GM23338 (cell line): ENCODE results near the gene DNAJB8. TPM values are rescaled to one million over a fixed set of nuclear protein-coding genes. Genes with fewer than 3 reads are reported as not detected.

Source experiments
- ATAC-seq: fragments of 200-7000 bp; cut with Tn5 transposase; 3 replicates; pipeline ENCODE4 v1.9.1; 2020
- DNase-seq: peaks from one replicate; pipeline ENCODE4 v3.0.0-alpha.2; 2015; ENCODE audit warnings: low spot score
- H2AFZ ChIP-seq: fragments of 200-600 bp; sonication (generic); 2 replicates; pipeline ENCODE4 v1.8.0; 2016; ENCODE audit warnings: antibody characterized with exemption, mild to moderate bottlenecking, moderate library complexity
- H3F3A ChIP-seq: fragments of 200-600 bp; sonication (generic); replicated peaks from 2 replicates; pipeline ENCODE4 v1.8.0; 2017; ENCODE audit warnings: antibody characterized with exemption, mixed run types, low read depth
- H3K27ac ChIP-seq: fragments of 200-600 bp; sonication (generic); 2 replicates; pipeline ENCODE4 v1.6.1; 2016; ENCODE audit warnings: low read depth
- H3K27me3 ChIP-seq: fragments of 200-600 bp; sonication (generic); 2 replicates; pipeline ENCODE4 v1.8.0; 2016; ENCODE audit warnings: mild to moderate bottlenecking, mixed run types, moderate library complexity; ENCODE audit not compliant: insufficient read depth
- H3K36me3 ChIP-seq: fragments of 200-600 bp; sonication (generic); 2 replicates; pipeline ENCODE4 v1.8.0; 2016; ENCODE audit warnings: mild to moderate bottlenecking; ENCODE audit not compliant: insufficient read depth
- H3K4me1 ChIP-seq: fragments of 200-600 bp; sonication (generic); 2 replicates; pipeline ENCODE4 v1.8.0; 2016; ENCODE audit warnings: mild to moderate bottlenecking, moderate library complexity; ENCODE audit not compliant: insufficient read depth
- H3K4me2 ChIP-seq: fragments of 200-600 bp; sonication (generic); 2 replicates; pipeline ENCODE4 v1.7.1; 2017; ENCODE audit warnings: mixed run types
- H3K4me3 ChIP-seq: fragments of 200-600 bp; sonication (generic); 2 replicates; pipeline ENCODE4 v1.6.1; 2016; ENCODE audit warnings: mixed run types
- H3K79me2 ChIP-seq: fragments of 200-600 bp; sonication (generic); replicated peaks from 2 replicates; pipeline ENCODE4 v1.8.0; 2017; ENCODE audit warnings: mild to moderate bottlenecking; ENCODE audit not compliant: insufficient read depth
- H3K9me2 ChIP-seq: fragments of 200-600 bp; sonication (generic); 2 replicates; pipeline ENCODE4 v1.8.0; 2017; ENCODE audit not compliant: insufficient read depth
- H4K20me1 ChIP-seq: fragments of 200-600 bp; sonication (generic); replicated peaks from 2 replicates; pipeline ENCODE4 v1.8.0; 2017; ENCODE audit warnings: mild to moderate bottlenecking; ENCODE audit not compliant: insufficient read depth
- H3K27ac Mint-ChIP-seq: 2 replicates; pipeline ENCODE4 v1.8.0; 2020; ENCODE audit warnings: inconsistent platforms, mild to moderate bottlenecking, moderate library complexity, mixed read lengths
- H3K27me3 Mint-ChIP-seq: 3 replicates; pipeline ENCODE4 v1.8.0; 2022; ENCODE audit warnings: low read depth, mild to moderate bottlenecking, moderate library complexity, mixed read lengths, inconsistent platforms; ENCODE audit not compliant: insufficient read depth, poor library complexity
- H3K36me3 Mint-ChIP-seq: 3 replicates; pipeline ENCODE4 v1.8.0; 2021; ENCODE audit warnings: low read depth, mild to moderate bottlenecking, inconsistent platforms, moderate library complexity, mixed read lengths
- H3K4me1 Mint-ChIP-seq: 3 replicates; pipeline ENCODE4 v1.8.0; 2020; ENCODE audit warnings: mild to moderate bottlenecking, inconsistent platforms, mixed read lengths
- H3K4me3 Mint-ChIP-seq: 3 replicates; pipeline ENCODE4 v1.8.0; 2021; ENCODE audit warnings: moderate library complexity, mild to moderate bottlenecking, inconsistent platforms, mixed read lengths
- H3K9me3 Mint-ChIP-seq: 3 replicates; pipeline ENCODE4 v1.8.0; 2020; ENCODE audit warnings: moderate library complexity, mild to moderate bottlenecking, inconsistent platforms, mixed read lengths
- CREB1 ChIP-seq: fragments of 250-450 bp; sonication (Bioruptor Pico); IDR thresholded peaks from 2 replicates; pipeline ENCODE4 v1.5.0; 2020; ENCODE audit warnings: low read depth, mild to moderate bottlenecking, moderate library complexity
- CTCF ChIP-seq, 2 experiments: fragments of 200-600 bp in 1 of 2; sonication (generic) in 1 of 2; conservative IDR thresholded peaks; 2 replicates each; pipeline versions ENCODE4 v1.5.1 to v1.6.1; 2016 to 2017; ENCODE audit warnings: antibody characterized with exemption in 2 of 2, low read depth in 2 of 2, mild to moderate bottlenecking in 2 of 2, moderate library complexity in 1 of 2
- EZH2 ChIP-seq: fragments of 200-600 bp; sonication (generic); IDR thresholded peaks from one replicate; pipeline ENCODE4 v1.8.0; 2017; ENCODE audit warnings: antibody characterized with exemption, mild to moderate bottlenecking, low read depth; ENCODE audit not compliant: unreplicated experiment
- EZH2phosphoT487 ChIP-seq: fragments of 200-600 bp; sonication (generic); IDR thresholded peaks from one replicate; pipeline ENCODE4 v1.8.1; 2018; ENCODE audit warnings: antibody characterized with exemption; ENCODE audit not compliant: unreplicated experiment
- JUNB ChIP-seq: IDR thresholded peaks from one replicate; pipeline ENCODE4 v1.6.1; 2016; ENCODE audit warnings: antibody characterized with exemption; ENCODE audit not compliant: unreplicated experiment
- POLR2AphosphoS5 ChIP-seq: IDR thresholded peaks from 2 replicates; pipeline ENCODE4 v1.6.1; 2016; ENCODE audit warnings: antibody characterized with exemption, low read depth
- STAT1 ChIP-seq: IDR thresholded peaks from one replicate; pipeline ENCODE4 v1.6.1; 2016; ENCODE audit warnings: antibody characterized with exemption; ENCODE audit not compliant: unreplicated experiment
- ZNF114 ChIP-seq: fragments of 250-450 bp; sonication (Bioruptor Pico); IDR thresholded peaks from 2 replicates; pipeline ENCODE4 v1.5.0; 2020; ENCODE audit warnings: mild to moderate bottlenecking, moderate library complexity
- ZNF462 ChIP-seq: fragments of 250-450 bp; sonication (Bioruptor Pico); IDR thresholded peaks from 2 replicates; pipeline ENCODE4 v1.5.0; 2020; ENCODE audit warnings: mild to moderate bottlenecking, moderate library complexity
- polyA plus RNA-seq: library from polyadenylated mRNA; unstranded; fragments of >200 nt; fragmentation: Nextera tagmentation; extraction: Ambion mirVana; gene quantifications from 2 replicates; pipeline ENCODE4 v1.2.1, GENCODE V29; 2016
- total RNA-seq: library from RNA; depleted of rRNA; stranded (reverse); fragments of >200 nt; shearing (Covaris generic); gene quantifications from 2 replicates; pipeline ENCODE4 v1.2.3, GENCODE V29; 2014

Gene DNAJB8
- total and polyA plus RNA-seq, 2 experiments from 2014 or later: not detected

GRCh38 chr3:128508852-128509251 is 42.2 kb upstream of the DNAJB8 start:
- Histone ChIP-seq H3K27me3 (no peaks in the 10 kb centered on the region), H2AFZ (no peak overlapping the region; the same call in 1 of the 2 replicates), H3K79me2 (no peaks in the 10 kb centered on the region), H3K4me2 (no peak overlapping the region), H3K4me3 (no peak overlapping the region), H3F3A (no peaks in the 10 kb centered on the region), H3K27ac (no peak overlapping the region), H3K4me1 (no peaks in the 10 kb centered on the region), H4K20me1 (no peaks in the 10 kb centered on the region), H3K9me2 (no peaks in the 10 kb centered on the region), H3K36me3 (no peaks in the 10 kb centered on the region)
- no peak for TF ChIP-seq CREB1 (CRISPR knock-in tag)
- no peak for TF ChIP-seq POLR2AphosphoS5
- TF ChIP-seq ZNF462 (CRISPR knock-in tag): no peak
- TF ChIP-seq EZH2: no peak
- TF ChIP-seq STAT1: no peak
- no peak for TF ChIP-seq JUNB
- no peak for TF ChIP-seq EZH2phosphoT487
- TF ChIP-seq CTCF (conservative IDR thresholded peaks at IDR 0.05; ENCODE audit: low read depth in 2 of 2): no peak
- no peak for TF ChIP-seq ZNF114 (CRISPR knock-in tag)
- Mint-ChIP-seq H3K9me3 (no peaks in the 10 kb centered on the region; the same call in 1 of the 3 replicates), H3K4me1 (no peaks in the 10 kb centered on the region), H3K27me3 (peaks cover 4% of the 10 kb centered on the region), H3K27ac (no peak overlapping the region), H3K4me3 (no peak overlapping the region), H3K36me3 (no peaks in the 10 kb centered on the region)
- DNase-seq (no peak), ATAC-seq (no peak)
